K562 (cell line): ENCODE measurements around the gene CHAF1A. TPM values are rescaled to one million over a fixed set of nuclear protein-coding genes. Genes with fewer than 3 reads are reported as not detected.

ENCODE experiments used
- ATAC-seq: fragments of 200-7000 bp; cut with Tn5 transposase; 3 replicates; pipeline ENCODE4 v1.9.1; 2020; ENCODE audit warnings: moderate library complexity
- BruUV-seq: library from RNA; stranded (reverse); fragments of 400-500 nt; replicated peaks from 2 replicates; lab custom pipeline; 2021; lab: Mats Ljungman, UMichigan
- CTCF ChIA-PET: fragments of 300-600 bp; formaldehyde crosslinking; extraction: SDS; loops from one replicate; lab custom pipeline; 2021; ENCODE audit warnings: low intra/inter-chr PET ratio; lab: Yijun Ruan, JAX
- POLR2A ChIA-PET: fragments of 300-600, 350-650 bp; sonication (Branson Sonifier 250); formaldehyde crosslinking; extraction: SDS; loops from one replicate; lab custom pipeline; 2021; ENCODE audit warnings: antibody characterized with exemption, inconsistent platforms; lab: Yijun Ruan, JAX
- DNase-seq, 4 experiments: peaks; one replicate each; pipeline versions ENCODE4 v3.0.0 to v3.0.0-alpha.2; 2011 to 2018; ENCODE audit warnings: low spot score in 3 of 4, mixed read lengths in 3 of 4; ENCODE audit errors: extremely low read depth in 1 of 4
- FAIRE-seq: peaks from 2 replicates; lab custom pipeline; 2011; peaks lifted over from hg19 to GRCh38; lab: Jason Lieb, UNC
- H2AFZ ChIP-seq: 2 replicates; pipeline ENCODE4 v1.6.0; 2011; ENCODE audit warnings: low read depth, low read length, control low read depth, inconsistent platforms
- H3K27ac ChIP-seq: fragments of 200-600 bp; 3 replicates; pipeline ENCODE4 v1.8.0; 2011; ENCODE audit warnings: low read depth, mild to moderate bottlenecking, control low read depth, inconsistent platforms, low read length, moderate library complexity, mixed read lengths; ENCODE audit errors: extremely low read depth
- H3K27me3 ChIP-seq, 2 experiments: fragments of 300-600 bp in 1 of 2; 2 replicates in 1 of 2; 3 replicates in 1 of 2; pipeline versions ENCODE4 v1.6.0 to v1.8.0; 2011; ENCODE audit warnings: inconsistent platforms in 2 of 2, low read length in 2 of 2, mild to moderate bottlenecking in 1 of 2, mixed read lengths in 1 of 2, moderate library complexity in 1 of 2; ENCODE audit not compliant: control insufficient read depth in 2 of 2, insufficient read depth in 2 of 2
- H3K36me3 ChIP-seq: fragments of 300-600 bp; 3 replicates; pipeline ENCODE4 v1.8.0; 2011; ENCODE audit warnings: mild to moderate bottlenecking, low read length, inconsistent platforms; ENCODE audit not compliant: control insufficient read depth, insufficient read depth
- H3K4me1 ChIP-seq, 2 experiments: fragments of 200-600 bp in 1 of 2; replicated peaks in 1 of 2; 2 replicates in 1 of 2; 3 replicates in 1 of 2; pipeline versions ENCODE4 v1.5.1 to v1.8.0; 2011; ENCODE audit warnings: inconsistent platforms in 2 of 2, low read length in 2 of 2, mild to moderate bottlenecking in 1 of 2, mixed read lengths in 1 of 2, moderate library complexity in 1 of 2; ENCODE audit not compliant: control insufficient read depth in 2 of 2, insufficient read depth in 2 of 2
- H3K4me2 ChIP-seq: 2 replicates; pipeline ENCODE4 v1.6.1; 2011; ENCODE audit warnings: low read length, control low read depth, inconsistent platforms, mixed read lengths; ENCODE audit not compliant: insufficient read depth
- H3K4me3 ChIP-seq: fragments of 200-600 bp; sonication (generic), shearing (Covaris generic); 2 replicates; pipeline ENCODE4 v1.5.1; 2016; ENCODE audit warnings: control low read depth, inconsistent platforms
- H3K79me2 ChIP-seq: fragments of 200-600 bp; 3 replicates; pipeline ENCODE4 v1.8.0; 2011; ENCODE audit warnings: low read length, inconsistent platforms; ENCODE audit not compliant: control insufficient read depth, insufficient read depth
- H3K9ac ChIP-seq, 2 experiments: 2 replicates each; pipeline versions ENCODE4 v1.6.0 to v1.6.1; 2011; ENCODE audit warnings: low read depth in 2 of 2, low read length in 2 of 2, control low read depth in 1 of 2, inconsistent platforms in 1 of 2, mild to moderate bottlenecking in 1 of 2, mixed read lengths in 1 of 2; ENCODE audit not compliant: insufficient read depth in 1 of 2
- H3K9me1 ChIP-seq: one replicate; pipeline ENCODE4 v1.6.0; 2011; ENCODE audit warnings: inconsistent platforms, mild to moderate bottlenecking, low read length, moderate library complexity; ENCODE audit not compliant: control insufficient read depth, insufficient read depth
- H3K9me3 ChIP-seq: replicated peaks from 2 replicates; pipeline ENCODE4 v1.5.1; 2011; ENCODE audit warnings: low read depth, low read length, inconsistent platforms; ENCODE audit not compliant: control insufficient read depth, insufficient read depth
- H4K20me1 ChIP-seq: replicated peaks from 2 replicates; pipeline ENCODE4 v1.6.1; 2011; ENCODE audit warnings: low read length, inconsistent platforms, mixed read lengths; ENCODE audit not compliant: control insufficient read depth, insufficient read depth
- NRF1 ChIP-seq, 2 experiments: fragments of 450-650 bp; IDR thresholded peaks in 1 of 2; conservative IDR thresholded peaks in 1 of 2; 2 replicates each; pipeline ENCODE4 v1.6.1; 2014; ENCODE audit warnings: mild to moderate bottlenecking in 2 of 2
- RBM22 ChIP-seq: fragments of 200-400 bp; formaldehyde crosslinking; IDR thresholded peaks from 2 replicates; pipeline ENCODE4 v1.6.1; 2018; ENCODE audit warnings: low read length, low read depth; ENCODE audit not compliant: poor library complexity, severe bottlenecking
- SAP30 ChIP-seq: fragments of 200-600 bp; sonication (generic); IDR thresholded peaks from 2 replicates; pipeline ENCODE4 v1.6.1; 2012; ENCODE audit warnings: borderline replicate concordance, low read depth, mild to moderate bottlenecking, moderate library complexity, low read length, control low read depth, inconsistent platforms; ENCODE audit not compliant: insufficient read depth, poor library complexity, severe bottlenecking
- WGBS: fragments of 100-300 bp; shearing (Covaris generic); methylation state at CpG from one replicate; pipeline ENCODE4 v1.1.6; 2016; ENCODE audit warnings: low coverage, mixed read lengths; ENCODE audit not compliant: insufficient coverage; ENCODE audit errors: missing lambda C conversion rate; 5-methylcytosine and 5-hydroxymethylcytosine counted together
- in situ Hi-C: fragments of 300-500 bp; cut with MboI; formaldehyde crosslinking; loops from 4 replicates; pipeline ENCODE4 v1.15.0; 2018; ENCODE audit warnings: inconsistent platforms, mixed read lengths
- intact Hi-C: fragments of 100-400 bp; cut with micrococcal nuclease; formaldehyde crosslinking; loops from 2 replicates; pipeline ENCODE4 v1.14.2; 2022
- polyA plus RNA-seq, 8 experiments: library from polyadenylated mRNA; depleted of rRNA in 4 of 8; stranded (reverse) in 5 of 8; unstranded in 3 of 8; fragments of >200 nt; fragmentation: Nextera tagmentation in 2 of 8; fragmentation: Illumina TruSeq in 1 of 8; extraction: Ambion mirVana in 2 of 8; extraction: Trizol in 1 of 8; gene quantifications; 2 replicates each; pipeline versions ENCODE4 v1.2.1 to v1.2.3, GENCODE V29; 2011 to 2014; ENCODE audit warnings: inconsistent platforms in 1 of 8, missing spikeins in 1 of 8
- total RNA-seq, 7 experiments: library from RNA; depleted of rRNA in 6 of 7; stranded (reverse); fragments of >200 nt in 6 of 7; fragmentation: Illumina TruSeq in 2 of 7; extraction: Trizol in 2 of 7; gene quantifications; 2 replicates each; pipeline versions ENCODE4 v1.2.1 to v1.2.3, GENCODE V29; 2011 to 2021; ENCODE audit warnings: low replicate concordance in 1 of 7

Gene CHAF1A
- total and polyA plus RNA-seq, 9 of the 15 experiments (the other 6 are each of a cell fraction or from before 2014, with no cell fraction given) = 1.6 to 86.9 (median 45.2) TPM

GRCh38 chr19:4373013-4373367 is 29.4 kb upstream of the CHAF1A start:
- Histone ChIP-seq H3K9ac (peak overlapping the region; percentile 93 to 94; a peak in 3 of 4 replicates), H3K9me3 (no peaks in the 10 kb centered on the region), H3K4me3 (no peak overlapping the region), H3K36me3 (peaks cover 50% of the 10 kb centered on the region; the same call in 2 of the 3 replicates), H2AFZ (no peak overlapping the region), H3K9me1 (no peaks in the 10 kb centered on the region), H4K20me1 (peaks cover 8% of the 10 kb centered on the region), H3K27me3 (no peaks in the 10 kb centered on the region), H3K4me1 (peaks cover 82 to 99% of the 10 kb centered on the region in 2 experiments), H3K27ac (peak overlapping the region; percentile 99; the same call in 2 of the 3 replicates)
- DNase-seq (no peak), FAIRE-seq (no peak), ATAC-seq (no peak)
- 100% methylated on average over 1 of the region's 8 CpGs for WGBS
- POLR2A ChIA-PET = interaction anchor here (0.5 to 1.2 kb wide), 3 partner anchors 12 to 508 kb away, joined by 3 to 6 read pairs (median 4); no protein-coding TSS in a partner anchor
- no TSS peak for BruUV-seq
- CTCF ChIA-PET = no interaction called here
- intact Hi-C loops = no loop called here
- TF ChIP-seq NRF1 (conservative IDR thresholded peaks at IDR 0.05 in 1 of 2, IDR thresholded peaks at IDR 0.05 in 1 of 2) (peak; percentile 36 to 37; a peak in 2 of 4 replicates), SAP30 (no peak), RBM22 (peak; percentile 6)
- TF ChIP-seq, all 486 proteins: peak for 2
- H3K4me2 ChIP-seq = no peak overlapping the region
- in situ Hi-C loops = no loop called here
- H3K79me2 ChIP-seq = peaks cover 93% of the 10 kb centered on the region
